GM12878 (cell line): ENCODE measurements around the gene TYRP1. TPM values are rescaled to one million over a fixed set of nuclear protein-coding genes. Genes with fewer than 3 reads are reported as not detected.

ENCODE experiments used
- ETV6 ChIP-seq, 2 experiments: fragments of 450-650 bp in 1 of 2; IDR thresholded peaks in 1 of 2; conservative IDR thresholded peaks in 1 of 2; 2 replicates each; pipeline ENCODE4 v1.6.1; 2014; ENCODE audit warnings: antibody characterized with exemption in 1 of 2, borderline replicate concordance in 1 of 2, low read depth in 1 of 2, mild to moderate bottlenecking in 1 of 2, moderate library complexity in 1 of 2
- IKZF2 ChIP-seq, 2 experiments: fragments of 450-650 bp; IDR thresholded peaks; 2 replicates each; pipeline ENCODE4 v1.6.1; 2017; ENCODE audit warnings: mild to moderate bottlenecking in 2 of 2, moderate library complexity in 2 of 2
- MEF2A ChIP-seq: IDR thresholded peaks from 2 replicates; pipeline ENCODE4 v1.6.1; 2011; ENCODE audit warnings: low read depth, mild to moderate bottlenecking, low read length, moderate library complexity; ENCODE audit not compliant: insufficient read depth
- SIX5 ChIP-seq: IDR thresholded peaks from 2 replicates; pipeline ENCODE4 v1.6.1; 2011; ENCODE audit warnings: mild to moderate bottlenecking, low read depth, low read length, moderate library complexity; ENCODE audit not compliant: severe bottlenecking
- ZBED1 ChIP-seq: IDR thresholded peaks from 2 replicates; pipeline ENCODE4 v1.6.1; 2016; ENCODE audit warnings: borderline replicate concordance
- polyA plus RNA-seq, 11 experiments: library from polyadenylated mRNA; depleted of rRNA in 4 of 11; unstranded in 6 of 11; stranded (reverse) in 5 of 11; fragments of >200 nt; fragmentation: Nextera tagmentation in 4 of 11; fragmentation: Illumina TruSeq in 1 of 11; extraction: Ambion mirVana in 4 of 11; extraction: Trizol in 1 of 11; gene quantifications; 1 replicate in 1 of 11; 2 replicates in 10 of 11; pipeline versions ENCODE4 v1.2.1 to v1.2.3, GENCODE V29; 2011 to 2016; ENCODE audit warnings: inconsistent platforms in 2 of 11, missing spikeins in 2 of 11, low read depth in 1 of 11
- total RNA-seq, 4 experiments: library from RNA; depleted of rRNA in 3 of 4; stranded (reverse); fragments of >200 nt in 3 of 4; fragmentation: Illumina TruSeq in 1 of 4; extraction: Trizol in 1 of 4; gene quantifications; 2 replicates each; pipeline versions ENCODE4 v1.2.1 to v1.2.3, GENCODE V29; 2013 to 2021
- TF ChIP-seq, protein P1 (sequence below): IDR thresholded peaks from 2 replicates; pipeline ENCODE4 v1.6.1; 2012; ENCODE audit warnings: mild to moderate bottlenecking, low read depth, low read length
- TF ChIP-seq, protein P2 (sequence below): fragments of 450-650 bp; IDR thresholded peaks from 2 replicates; pipeline ENCODE4 v1.6.1; 2017; ENCODE audit warnings: mild to moderate bottlenecking, low read depth, inconsistent platforms; ENCODE audit not compliant: poor library complexity, severe bottlenecking

The TYRP1 gene
- total and polyA plus RNA-seq, 10 of the 15 experiments (the other 5 are each of a cell fraction or from before 2014, with no cell fraction given) = 0.01 TPM; not detected in 9

DNA sequence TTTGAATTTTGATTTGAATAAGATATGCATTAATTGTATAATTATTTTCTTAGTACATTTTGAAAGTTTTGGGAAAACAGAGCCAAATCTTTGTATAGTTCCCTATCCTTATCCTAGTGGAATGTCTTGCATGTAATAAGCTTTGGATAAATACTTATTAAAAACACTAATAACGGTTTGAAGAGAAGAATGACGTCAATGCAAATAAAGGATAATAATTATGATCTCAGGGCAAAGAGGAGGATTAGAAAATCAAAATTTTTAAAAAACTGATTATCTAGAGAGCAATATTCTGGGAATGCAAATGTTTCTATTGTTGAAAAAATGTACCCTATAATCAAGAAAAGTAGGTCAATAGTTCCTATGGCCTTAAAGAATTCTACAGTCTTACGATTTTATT, 22.1 kb downstream of the TYRP1 start (continued):
- TF ChIP-seq ETV6 (conservative IDR thresholded peaks at IDR 0.05 in 1 of 2, IDR thresholded peaks at IDR 0.05 in 1 of 2; ENCODE audit: borderline replicate concordance in 1 of 2, low read depth in 1 of 2) (no peak), MEF2A (no peak), IKZF2 (IDR thresholded peaks at IDR 0.05) (no peak), ZBED1 (no peak), SIX5 (no peak)
- TF ChIP-seq, protein P1, sequence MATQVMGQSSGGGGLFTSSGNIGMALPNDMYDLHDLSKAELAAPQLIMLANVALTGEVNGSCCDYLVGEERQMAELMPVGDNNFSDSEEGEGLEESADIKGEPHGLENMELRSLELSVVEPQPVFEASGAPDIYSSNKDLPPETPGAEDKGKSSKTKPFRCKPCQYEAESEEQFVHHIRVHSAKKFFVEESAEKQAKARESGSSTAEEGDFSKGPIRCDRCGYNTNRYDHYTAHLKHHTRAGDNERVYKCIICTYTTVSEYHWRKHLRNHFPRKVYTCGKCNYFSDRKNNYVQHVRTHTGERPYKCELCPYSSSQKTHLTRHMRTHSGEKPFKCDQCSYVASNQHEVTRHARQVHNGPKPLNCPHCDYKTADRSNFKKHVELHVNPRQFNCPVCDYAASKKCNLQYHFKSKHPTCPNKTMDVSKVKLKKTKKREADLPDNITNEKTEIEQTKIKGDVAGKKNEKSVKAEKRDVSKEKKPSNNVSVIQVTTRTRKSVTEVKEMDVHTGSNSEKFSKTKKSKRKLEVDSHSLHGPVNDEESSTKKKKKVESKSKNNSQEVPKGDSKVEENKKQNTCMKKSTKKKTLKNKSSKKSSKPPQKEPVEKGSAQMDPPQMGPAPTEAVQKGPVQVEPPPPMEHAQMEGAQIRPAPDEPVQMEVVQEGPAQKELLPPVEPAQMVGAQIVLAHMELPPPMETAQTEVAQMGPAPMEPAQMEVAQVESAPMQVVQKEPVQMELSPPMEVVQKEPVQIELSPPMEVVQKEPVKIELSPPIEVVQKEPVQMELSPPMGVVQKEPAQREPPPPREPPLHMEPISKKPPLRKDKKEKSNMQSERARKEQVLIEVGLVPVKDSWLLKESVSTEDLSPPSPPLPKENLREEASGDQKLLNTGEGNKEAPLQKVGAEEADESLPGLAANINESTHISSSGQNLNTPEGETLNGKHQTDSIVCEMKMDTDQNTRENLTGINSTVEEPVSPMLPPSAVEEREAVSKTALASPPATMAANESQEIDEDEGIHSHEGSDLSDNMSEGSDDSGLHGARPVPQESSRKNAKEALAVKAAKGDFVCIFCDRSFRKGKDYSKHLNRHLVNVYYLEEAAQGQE = no peak
- TF ChIP-seq, protein P2, sequence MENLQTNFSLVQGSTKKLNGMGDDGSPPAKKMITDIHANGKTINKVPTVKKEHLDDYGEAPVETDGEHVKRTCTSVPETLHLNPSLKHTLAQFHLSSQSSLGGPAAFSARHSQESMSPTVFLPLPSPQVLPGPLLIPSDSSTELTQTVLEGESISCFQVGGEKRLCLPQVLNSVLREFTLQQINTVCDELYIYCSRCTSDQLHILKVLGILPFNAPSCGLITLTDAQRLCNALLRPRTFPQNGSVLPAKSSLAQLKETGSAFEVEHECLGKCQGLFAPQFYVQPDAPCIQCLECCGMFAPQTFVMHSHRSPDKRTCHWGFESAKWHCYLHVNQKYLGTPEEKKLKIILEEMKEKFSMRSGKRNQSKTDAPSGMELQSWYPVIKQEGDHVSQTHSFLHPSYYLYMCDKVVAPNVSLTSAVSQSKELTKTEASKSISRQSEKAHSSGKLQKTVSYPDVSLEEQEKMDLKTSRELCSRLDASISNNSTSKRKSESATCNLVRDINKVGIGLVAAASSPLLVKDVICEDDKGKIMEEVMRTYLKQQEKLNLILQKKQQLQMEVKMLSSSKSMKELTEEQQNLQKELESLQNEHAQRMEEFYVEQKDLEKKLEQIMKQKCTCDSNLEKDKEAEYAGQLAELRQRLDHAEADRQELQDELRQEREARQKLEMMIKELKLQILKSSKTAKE = no peak
